Measurements from ENCODE around the gene SLC4A1. TPM values are rescaled to one million over a fixed set of nuclear protein-coding genes. Genes with fewer than 3 reads are reported as not detected.

SLC4A1 gene
- polyA plus RNA-seq, 2 of the 4 experiments (the other 2 are of a cell fraction) = not detected

- DNase-seq (ENCODE audit: low read depth in 1 of 2, low spot score in 1 of 2) = no peak
- 27% methylated on average over 9 of the region's 10 CpGs for WGBS (ENCODE audit: missing lambda C conversion rate)
- no peak overlapping the region for H3K27ac ChIP-seq
- ChIA-PET CTCF (interaction anchor here (0.6 to 3.1 kb wide), 4 partner anchors 8 to 765 kb away, joined by 5 to 11 read pairs (median 6); no protein-coding TSS in a partner anchor), POLR2A (no interaction called here)
- no peak for ATAC-seq
- H3K9me3 ChIP-seq = no peaks in the 10 kb centered on the region
- H3K4me2 ChIP-seq = no peak overlapping the region
- FAIRE-seq = no peak
- H3K4me3 ChIP-seq = no peak overlapping the region
- no peaks in the 10 kb centered on the region for H3K4me1 ChIP-seq
- TF ChIP-seq NFE2L2 (conservative IDR thresholded peaks at IDR 0.05; ENCODE audit: low read length) (no peak), ZFP36 (IDR thresholded peaks at IDR 0.05; ENCODE audit: borderline replicate concordance, partially characterized antibody) (peak; percentile 58)
Observed at GRCh38 chr17:44254361-44255095, 13.4 kb downstream of the SLC4A1 start.

DNA sequence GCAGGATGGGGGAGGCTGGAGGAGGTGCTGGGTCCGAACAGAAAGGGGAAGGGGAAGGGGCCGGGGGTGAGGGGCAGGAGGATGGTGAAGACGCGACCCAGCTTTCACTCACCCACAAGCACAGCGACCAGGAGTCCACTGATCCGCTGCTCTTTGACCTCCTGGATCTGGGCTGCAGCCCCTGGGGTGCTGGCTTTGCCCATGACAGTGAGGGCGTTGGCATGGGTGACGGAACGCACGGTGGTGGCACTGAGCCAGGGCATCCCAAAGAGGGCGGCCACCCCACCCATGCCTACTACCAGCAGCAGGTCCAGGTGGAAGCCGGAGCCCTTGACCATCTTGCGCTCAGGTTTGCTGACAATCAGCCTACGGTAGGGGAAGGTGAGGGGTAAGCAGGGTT, 14.9 kb downstream of the SLC4A1 start:
- ChIA-PET POLR2A (no interaction called here), CTCF (interaction anchor here (1.7 to 3.1 kb wide), 2 partner anchors 43 to 97 kb away, joined by 6 to 11 read pairs; no protein-coding TSS in a partner anchor)

More for the DNA sequence above, 14.9 kb downstream of the SLC4A1 start:
- DNase-seq (ENCODE audit: low read depth in 1 of 2, low spot score in 1 of 2) (no peak), ATAC-seq (no peak), FAIRE-seq (no peak)
- no peak overlapping the region for H3K27ac ChIP-seq
- no peaks in the 10 kb centered on the region for H3K9me3 ChIP-seq
- TF ChIP-seq REST (IDR thresholded peaks at IDR 0.05) (no peak), JUN (IDR thresholded peaks at IDR 0.05) (no peak), CBX8 (IDR thresholded peaks at IDR 0.05) (no peak), MAZ (IDR thresholded peaks at IDR 0.05; ENCODE audit: borderline replicate concordance, low read depth, low read length) (no peak), FOSB (CRISPR knock-in tag; IDR thresholded peaks at IDR 0.05) (no peak), ZNF302 (CRISPR knock-in tag; IDR thresholded peaks at IDR 0.05) (no peak), BCL3 (IDR thresholded peaks at IDR 0.05) (no peak)
- TF ChIP-seq, protein P1, sequence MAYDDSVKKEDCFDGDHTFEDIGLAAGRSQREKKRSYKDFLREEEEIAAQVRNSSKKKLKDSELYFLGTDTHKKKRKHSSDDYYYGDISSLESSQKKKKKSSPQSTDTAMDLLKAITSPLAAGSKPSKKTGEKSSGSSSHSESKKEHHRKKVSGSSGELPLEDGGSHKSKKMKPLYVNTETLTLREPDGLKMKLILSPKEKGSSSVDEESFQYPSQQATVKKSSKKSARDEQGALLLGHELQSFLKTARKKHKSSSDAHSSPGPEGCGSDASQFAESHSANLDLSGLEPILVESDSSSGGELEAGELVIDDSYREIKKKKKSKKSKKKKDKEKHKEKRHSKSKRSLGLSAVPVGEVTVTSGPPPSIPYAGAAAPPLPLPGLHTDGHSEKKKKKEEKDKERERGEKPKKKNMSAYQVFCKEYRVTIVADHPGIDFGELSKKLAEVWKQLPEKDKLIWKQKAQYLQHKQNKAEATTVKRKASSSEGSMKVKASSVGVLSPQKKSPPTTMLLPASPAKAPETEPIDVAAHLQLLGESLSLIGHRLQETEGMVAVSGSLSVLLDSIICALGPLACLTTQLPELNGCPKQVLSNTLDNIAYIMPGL (CRISPR knock-in tag; IDR thresholded peaks at IDR 0.05; ENCODE audit: borderline replicate concordance) = no peak
- TF ChIP-seq, protein P2, sequence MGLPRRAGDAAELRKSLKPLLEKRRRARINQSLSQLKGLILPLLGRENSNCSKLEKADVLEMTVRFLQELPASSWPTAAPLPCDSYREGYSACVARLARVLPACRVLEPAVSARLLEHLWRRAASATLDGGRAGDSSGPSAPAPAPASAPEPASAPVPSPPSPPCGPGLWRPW (IDR thresholded peaks at IDR 0.05) = no peak
- no peak overlapping the region for H3K4me3 ChIP-seq
- H3K4me2 ChIP-seq = no peak overlapping the region
- WGBS (ENCODE audit: missing lambda C conversion rate) = 69% methylated on average over 14 of the region's 14 CpGs
- H3K4me1 ChIP-seq = no peaks in the 10 kb centered on the region
